Hepatocyte (in vitro differentiated cells): Measurements from ENCODE around the gene KCP.

Experiments
- EZH2phosphoT487 ChIP-seq: fragments of 200-600 bp; sonication (generic); IDR thresholded peaks from one replicate; pipeline ENCODE4 v1.6.1; 2018; ENCODE audit warnings: antibody characterized with exemption, mild to moderate bottlenecking, low read depth, moderate library complexity; ENCODE audit not compliant: unreplicated experiment, severe bottlenecking
- TF ChIP-seq, protein P1 (sequence below): fragments of 200-600 bp; sonication (generic); IDR thresholded peaks from 2 replicates; pipeline ENCODE4 v1.5.1; 2016; ENCODE audit warnings: antibody characterized with exemption, mild to moderate bottlenecking; ENCODE audit not compliant: poor library complexity

- TF ChIP-seq, protein P1, sequence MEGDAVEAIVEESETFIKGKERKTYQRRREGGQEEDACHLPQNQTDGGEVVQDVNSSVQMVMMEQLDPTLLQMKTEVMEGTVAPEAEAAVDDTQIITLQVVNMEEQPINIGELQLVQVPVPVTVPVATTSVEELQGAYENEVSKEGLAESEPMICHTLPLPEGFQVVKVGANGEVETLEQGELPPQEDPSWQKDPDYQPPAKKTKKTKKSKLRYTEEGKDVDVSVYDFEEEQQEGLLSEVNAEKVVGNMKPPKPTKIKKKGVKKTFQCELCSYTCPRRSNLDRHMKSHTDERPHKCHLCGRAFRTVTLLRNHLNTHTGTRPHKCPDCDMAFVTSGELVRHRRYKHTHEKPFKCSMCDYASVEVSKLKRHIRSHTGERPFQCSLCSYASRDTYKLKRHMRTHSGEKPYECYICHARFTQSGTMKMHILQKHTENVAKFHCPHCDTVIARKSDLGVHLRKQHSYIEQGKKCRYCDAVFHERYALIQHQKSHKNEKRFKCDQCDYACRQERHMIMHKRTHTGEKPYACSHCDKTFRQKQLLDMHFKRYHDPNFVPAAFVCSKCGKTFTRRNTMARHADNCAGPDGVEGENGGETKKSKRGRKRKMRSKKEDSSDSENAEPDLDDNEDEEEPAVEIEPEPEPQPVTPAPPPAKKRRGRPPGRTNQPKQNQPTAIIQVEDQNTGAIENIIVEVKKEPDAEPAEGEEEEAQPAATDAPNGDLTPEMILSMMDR = no peak
- no peak for TF ChIP-seq EZH2phosphoT487
Observed at GRCh38 chr7:128842674-128843641, 67.6 kb downstream of the KCP start.
